MM.1S (cell line): ENCODE results near the gene MAL.

Experiments used
- EZH2 ChIP-seq: fragments of 300-600 bp; sonication (generic); optimal IDR thresholded peaks from 2 replicates; pipeline ENCODE3; 2017; ENCODE audit warnings: low read depth, mild to moderate bottlenecking, antibody characterized with exemption, low read length, mixed read lengths
- EZH2phosphoT487 ChIP-seq: fragments of 300-600 bp; sonication (generic); IDR thresholded peaks from 2 replicates; pipeline ENCODE4 v1.6.1; 2018; ENCODE audit warnings: antibody characterized with exemption, low read length
- TF ChIP-seq, protein P1 (sequence below): fragments of 300-600 bp; sonication (generic); IDR thresholded peaks from 2 replicates; pipeline ENCODE4 v1.5.1; 2016; ENCODE audit warnings: antibody characterized with exemption, low read length, mixed read lengths

DNA sequence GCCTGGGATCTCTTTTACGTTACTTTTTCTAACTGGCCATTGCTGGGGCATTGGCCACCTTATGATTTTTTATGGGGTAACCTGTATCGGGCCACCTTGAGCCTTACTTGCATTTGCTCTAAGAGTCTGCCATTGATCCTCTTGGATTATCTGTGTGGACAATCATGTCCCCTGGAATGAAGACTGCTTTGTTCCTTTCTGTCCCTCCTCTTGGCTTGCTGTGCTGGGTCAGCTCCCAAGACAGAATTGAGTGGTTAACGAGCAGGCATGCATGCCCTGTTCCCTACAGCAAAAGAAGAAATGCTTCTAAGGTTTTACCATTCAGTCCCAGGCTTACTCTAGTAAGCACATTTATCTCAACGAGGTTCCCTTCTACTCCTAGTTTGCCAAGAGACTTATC lies 46.3 kb downstream of the MAL start:
- TF ChIP-seq, protein P1, sequence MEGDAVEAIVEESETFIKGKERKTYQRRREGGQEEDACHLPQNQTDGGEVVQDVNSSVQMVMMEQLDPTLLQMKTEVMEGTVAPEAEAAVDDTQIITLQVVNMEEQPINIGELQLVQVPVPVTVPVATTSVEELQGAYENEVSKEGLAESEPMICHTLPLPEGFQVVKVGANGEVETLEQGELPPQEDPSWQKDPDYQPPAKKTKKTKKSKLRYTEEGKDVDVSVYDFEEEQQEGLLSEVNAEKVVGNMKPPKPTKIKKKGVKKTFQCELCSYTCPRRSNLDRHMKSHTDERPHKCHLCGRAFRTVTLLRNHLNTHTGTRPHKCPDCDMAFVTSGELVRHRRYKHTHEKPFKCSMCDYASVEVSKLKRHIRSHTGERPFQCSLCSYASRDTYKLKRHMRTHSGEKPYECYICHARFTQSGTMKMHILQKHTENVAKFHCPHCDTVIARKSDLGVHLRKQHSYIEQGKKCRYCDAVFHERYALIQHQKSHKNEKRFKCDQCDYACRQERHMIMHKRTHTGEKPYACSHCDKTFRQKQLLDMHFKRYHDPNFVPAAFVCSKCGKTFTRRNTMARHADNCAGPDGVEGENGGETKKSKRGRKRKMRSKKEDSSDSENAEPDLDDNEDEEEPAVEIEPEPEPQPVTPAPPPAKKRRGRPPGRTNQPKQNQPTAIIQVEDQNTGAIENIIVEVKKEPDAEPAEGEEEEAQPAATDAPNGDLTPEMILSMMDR: no peak
- TF ChIP-seq EZH2phosphoT487 (no peak), EZH2 (no peak)
